Vagina (tissue), 2 donors: ENCODE data around the gene ZNF146. TPM values are rescaled to one million over a fixed set of nuclear protein-coding genes. Genes with fewer than 3 reads are reported as not detected.

ENCODE experiments used
- DNase-seq, 2 donors: peaks; one replicate each; pipeline ENCODE4 v3.0.0-alpha.2; 2017; ENCODE audit errors: extremely low spot score in 2 of 2
- H3K27ac ChIP-seq: fragments of 200-600 bp; sonication (generic); one replicate; pipeline ENCODE4 v1.5.1; 2019
- H3K27me3 ChIP-seq: fragments of 200-600 bp; sonication (generic); one replicate; pipeline ENCODE4 v1.5.1; 2019
- H3K36me3 ChIP-seq, 2 donors: fragments of 200-600 bp; sonication (generic); one replicate each; pipeline ENCODE4 v1.5.1; 2017 to 2019
- H3K4me1 ChIP-seq: fragments of 200-600 bp; sonication (generic); one replicate; pipeline ENCODE4 v1.5.1; 2019
- H3K4me3 ChIP-seq, 2 donors: fragments of 200-600 bp; sonication (generic); 1 replicate in 1 of 2; 2 replicates in 1 of 2; pipeline ENCODE4 v1.5.1; 2016 to 2019
- H3K9me3 ChIP-seq: fragments of 200-600 bp; sonication (generic); one replicate; pipeline ENCODE4 v1.5.1; 2019
- POLR2A ChIP-seq, 2 donors: fragments of 450-650 bp; IDR thresholded peaks; one replicate each; pipeline ENCODE4 v1.6.1; 2017; ENCODE audit warnings: antibody characterized with exemption in 2 of 2, mild to moderate bottlenecking in 2 of 2, moderate library complexity in 2 of 2
- POLR2AphosphoS5 ChIP-seq, 2 donors: sonication (generic); formaldehyde crosslinking; IDR thresholded peaks; one replicate each; pipeline ENCODE4 v1.9.0; 2017; ENCODE audit warnings: antibody characterized with exemption in 2 of 2, mild to moderate bottlenecking in 2 of 2, low read depth in 1 of 2; ENCODE audit not compliant: insufficient read depth in 1 of 2
- intact Hi-C: fragments of 100-400 bp; cut with DNase I; formaldehyde crosslinking; loops from one replicate; pipeline ENCODE4 v1.15.1; 2023
- total RNA-seq: library from RNA; depleted of rRNA; stranded (reverse); fragments of >200 nt; gene quantifications from one replicate; pipeline ENCODE4 v1.2.3, GENCODE V29; 2016
- TF ChIP-seq, protein P1 (sequence below), 3 experiments: fragments of 450-650 bp in 2 of 3; fragments of 200-600 bp in 1 of 3; sonication (generic) in 1 of 3; IDR thresholded peaks; one replicate each; pipeline ENCODE4 v1.5.1; 2017 to 2019; ENCODE audit warnings: antibody characterized with exemption in 3 of 3, mild to moderate bottlenecking in 2 of 3, moderate library complexity in 2 of 3

ZNF146 gene
- total RNA-seq, 1 donor from 2014 or later: 42.2 TPM

DNA sequence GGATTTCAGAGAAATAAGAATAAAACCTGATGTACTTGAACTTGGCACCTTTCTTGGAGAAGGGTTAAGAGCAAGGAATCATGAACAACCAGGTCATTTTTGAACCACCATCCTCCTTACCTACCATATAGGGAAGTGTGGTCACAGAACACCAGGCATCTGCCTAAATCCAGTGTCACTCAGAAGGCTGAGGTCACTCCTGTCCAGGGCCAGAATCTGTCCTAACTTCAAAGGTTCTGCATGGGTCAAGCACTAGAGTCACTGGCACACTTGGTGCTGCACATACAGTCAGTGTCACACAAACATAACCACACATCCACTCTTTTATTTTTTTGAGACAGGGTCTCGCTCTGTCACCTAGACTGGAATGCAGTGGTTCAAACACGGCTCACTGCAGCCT is 2.0 kb upstream of the ZNF146 start:
- no peaks in the 10 kb centered on the region for H3K9me3 ChIP-seq
- no peaks in the 10 kb centered on the region for H3K36me3 ChIP-seq
- intact Hi-C loops: no loop called here
- no peak overlapping the region for H3K27ac ChIP-seq
- H3K4me1 ChIP-seq: peaks cover 34% of the 10 kb centered on the region
- H3K27me3 ChIP-seq: no peaks in the 10 kb centered on the region
- no peak overlapping the region for H3K4me3 ChIP-seq
- TF ChIP-seq POLR2AphosphoS5 (IDR thresholded peaks at IDR 0.05; ENCODE audit: insufficient read depth in 1 of 2, low read depth in 1 of 2) (no peak), POLR2A (IDR thresholded peaks at IDR 0.05) (no peak)
- TF ChIP-seq, protein P1, sequence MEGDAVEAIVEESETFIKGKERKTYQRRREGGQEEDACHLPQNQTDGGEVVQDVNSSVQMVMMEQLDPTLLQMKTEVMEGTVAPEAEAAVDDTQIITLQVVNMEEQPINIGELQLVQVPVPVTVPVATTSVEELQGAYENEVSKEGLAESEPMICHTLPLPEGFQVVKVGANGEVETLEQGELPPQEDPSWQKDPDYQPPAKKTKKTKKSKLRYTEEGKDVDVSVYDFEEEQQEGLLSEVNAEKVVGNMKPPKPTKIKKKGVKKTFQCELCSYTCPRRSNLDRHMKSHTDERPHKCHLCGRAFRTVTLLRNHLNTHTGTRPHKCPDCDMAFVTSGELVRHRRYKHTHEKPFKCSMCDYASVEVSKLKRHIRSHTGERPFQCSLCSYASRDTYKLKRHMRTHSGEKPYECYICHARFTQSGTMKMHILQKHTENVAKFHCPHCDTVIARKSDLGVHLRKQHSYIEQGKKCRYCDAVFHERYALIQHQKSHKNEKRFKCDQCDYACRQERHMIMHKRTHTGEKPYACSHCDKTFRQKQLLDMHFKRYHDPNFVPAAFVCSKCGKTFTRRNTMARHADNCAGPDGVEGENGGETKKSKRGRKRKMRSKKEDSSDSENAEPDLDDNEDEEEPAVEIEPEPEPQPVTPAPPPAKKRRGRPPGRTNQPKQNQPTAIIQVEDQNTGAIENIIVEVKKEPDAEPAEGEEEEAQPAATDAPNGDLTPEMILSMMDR (IDR thresholded peaks at IDR 0.05): no peak
- DNase-seq: no peak

GRCh38 chr19:36215276-36216123 is 594 bp downstream of the ZNF146 start:
- H3K36me3 ChIP-seq: no peaks in the 10 kb centered on the region
- H3K9me3 ChIP-seq: no peaks in the 10 kb centered on the region
- TF ChIP-seq POLR2A (IDR thresholded peaks at IDR 0.05) (no peak), POLR2AphosphoS5 (IDR thresholded peaks at IDR 0.05; ENCODE audit: insufficient read depth in 1 of 2, low read depth in 1 of 2) (no peak)
- TF ChIP-seq, protein P1 (IDR thresholded peaks at IDR 0.05): no peak
- H3K4me3 ChIP-seq: peak overlapping the region; percentile 66 to 97
- peak overlapping the region; percentile 94 for H3K27ac ChIP-seq
- H3K4me1 ChIP-seq: peaks cover 35% of the 10 kb centered on the region
- H3K27me3 ChIP-seq: no peaks in the 10 kb centered on the region
- intact Hi-C loops: no loop called here
- no peak for DNase-seq

DNA sequence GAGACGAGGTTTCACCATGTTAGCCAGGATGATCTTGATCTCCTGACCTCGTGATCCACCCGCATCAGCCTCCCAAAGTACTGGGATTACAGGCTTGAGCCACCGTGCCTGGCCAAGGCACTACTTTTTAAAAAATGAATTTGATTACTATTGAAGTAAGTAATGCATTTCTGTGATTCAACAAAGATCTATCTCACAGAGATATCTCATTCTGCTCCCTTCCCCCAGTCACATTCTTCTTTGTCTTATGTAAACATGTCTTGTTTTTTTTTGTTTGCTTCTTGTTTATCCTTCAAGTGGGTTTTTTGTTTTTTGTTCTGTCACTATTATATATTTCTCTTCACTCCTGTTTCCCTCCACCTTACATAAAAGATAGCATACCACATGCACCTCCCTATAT is 6.6 kb downstream of the ZNF146 start:
- no peak overlapping the region for H3K4me3 ChIP-seq
- TF ChIP-seq, protein P1 (IDR thresholded peaks at IDR 0.05): no peak
- TF ChIP-seq POLR2AphosphoS5 (IDR thresholded peaks at IDR 0.05; ENCODE audit: insufficient read depth in 1 of 2, low read depth in 1 of 2) (no peak), POLR2A (IDR thresholded peaks at IDR 0.05) (no peak)
- H3K4me1 ChIP-seq: peaks cover 35% of the 10 kb centered on the region
- intact Hi-C loops: no loop called here
- no peaks in the 10 kb centered on the region for H3K27me3 ChIP-seq
- H3K9me3 ChIP-seq: no peaks in the 10 kb centered on the region
- no peak for DNase-seq
- H3K27ac ChIP-seq: no peak overlapping the region
- peaks cover 0 to 42% of the 10 kb centered on the region in 2 donors for H3K36me3 ChIP-seq

GRCh38 chr19:36222503-36222902 is 7.6 kb downstream of the ZNF146 start:
- H3K36me3 ChIP-seq: peaks cover 0 to 51% of the 10 kb centered on the region in 2 donors
- no peaks in the 10 kb centered on the region for H3K27me3 ChIP-seq
- no peak overlapping the region for H3K27ac ChIP-seq
- H3K4me1 ChIP-seq: peaks cover 26% of the 10 kb centered on the region
- no peak overlapping the region for H3K4me3 ChIP-seq
- DNase-seq: no peak
- H3K9me3 ChIP-seq: no peaks in the 10 kb centered on the region
- no peak for TF ChIP-seq POLR2AphosphoS5 (IDR thresholded peaks at IDR 0.05; ENCODE audit: insufficient read depth in 1 of 2, low read depth in 1 of 2)
- TF ChIP-seq POLR2A (IDR thresholded peaks at IDR 0.05): no peak
- TF ChIP-seq, protein P1 (IDR thresholded peaks at IDR 0.05): no peak
- intact Hi-C loops: no loop called here
